Gastroesophageal sphincter (tissue), 3 donors: ENCODE results near the gene EML3.

ENCODE experiments used
- CTCF ChIP-seq, 4 experiments: fragments of 200-600 bp in 2 of 4; fragments of 450-650 bp in 2 of 4; sonication (generic) in 1 of 4; IDR thresholded peaks; one replicate each; pipeline ENCODE4 v1.5.1; 2017 to 2019; ENCODE audit warnings: antibody characterized with exemption in 4 of 4, mild to moderate bottlenecking in 2 of 4, moderate library complexity in 2 of 4
- EP300 ChIP-seq: sonication (generic); formaldehyde crosslinking; IDR thresholded peaks from one replicate; pipeline ENCODE4 v1.6.1; 2017; ENCODE audit warnings: antibody characterized with exemption, mild to moderate bottlenecking
- POLR2A ChIP-seq, 2 donors: fragments of 450-650 bp; IDR thresholded peaks; one replicate each; pipeline ENCODE4 v1.6.1; 2017; ENCODE audit warnings: antibody characterized with exemption in 2 of 2, mild to moderate bottlenecking in 2 of 2, moderate library complexity in 1 of 2
- POLR2AphosphoS5 ChIP-seq: sonication (generic); formaldehyde crosslinking; IDR thresholded peaks from one replicate; pipeline ENCODE4 v1.6.1; 2017; ENCODE audit warnings: antibody characterized with exemption

GRCh38 chr11:62588966-62589637 is 23.5 kb downstream of the EML3 start:
- TF ChIP-seq CTCF (IDR thresholded peaks at IDR 0.05) (no peak), POLR2A (IDR thresholded peaks at IDR 0.05) (no peak), POLR2AphosphoS5 (no peak), EP300 (no peak)
